Hippocampal formation (tissue), 2 donors: ENCODE data around the gene SLC6A8.
"Not testable (repeated sequence)": the region's sequence is repeated elsewhere in the genome, so short reads cannot be mapped to it uniquely, and the experiment has no call there.

Experiments
- DNase-seq, 2 donors: peaks; one replicate each; lab custom pipeline; 2025; lab: John Stamatoyannopoulos, UW

SLC6A8 gene

GRCh38 chrX:153731117-153731844, 43.6 kb downstream of the SLC6A8 start:
- DNase-seq: no peak

GRCh38 chrX:153731845-153732215, 44.1 kb downstream of the SLC6A8 start:
- DNase-seq: no peak

- no peak for DNase-seq
These were observed 44.7 kb downstream of the SLC6A8 start for GRCh38 chrX:153732401-153732800.

- no peak for DNase-seq
These were observed 46.0 kb downstream of the SLC6A8 start for GRCh38 chrX:153733651-153734240.

GRCh38 chrX:153734871-153735270, 47.1 kb downstream of the SLC6A8 start:
- DNase-seq: no peak

GRCh38 chrX:153735274-153735673, 47.5 kb downstream of the SLC6A8 start:
- no peak for DNase-seq

GRCh38 chrX:153736071-153736820, 48.5 kb downstream of the SLC6A8 start:
- DNase-seq: no peak

GRCh38 chrX:153736871-153737441, 49.2 kb downstream of the SLC6A8 start:
- DNase-seq: no peak

GRCh38 chrX:153738056-153738605, 50.4 kb downstream of the SLC6A8 start:
- DNase-seq: no peak

GRCh38 chrX:153739754-153740486, 52.2 kb downstream of the SLC6A8 start:
- no peak for DNase-seq

- DNase-seq: no peak
These were observed 53.0 kb downstream of the SLC6A8 start for GRCh38 chrX:153740631-153741222.

GRCh38 chrX:153741446-153741845, 53.7 kb downstream of the SLC6A8 start:
- no peak for DNase-seq

GRCh38 chrX:153742111-153742510, 54.4 kb downstream of the SLC6A8 start:
- not testable (repeated sequence) for DNase-seq

GRCh38 chrX:153742796-153743467, 55.2 kb downstream of the SLC6A8 start:
- DNase-seq: not testable (repeated sequence)

GRCh38 chrX:153743468-153744209, 55.9 kb downstream of the SLC6A8 start:
- DNase-seq: not testable (repeated sequence)

GRCh38 chrX:153744210-153745066, 56.7 kb downstream of the SLC6A8 start:
- no peak for DNase-seq

GRCh38 chrX:153745067-153745433, 57.3 kb downstream of the SLC6A8 start:
- DNase-seq: not testable (repeated sequence)
